Measurements from ENCODE around the gene INSIG1. TPM values are rescaled to one million over a fixed set of nuclear protein-coding genes. Genes with fewer than 3 reads are reported as not detected.

Gene INSIG1
- 36.4 and 46.6 TPM in 2 replicates for total RNA-seq (2014; rRNA removed; shearing (Covaris generic))

DNA sequence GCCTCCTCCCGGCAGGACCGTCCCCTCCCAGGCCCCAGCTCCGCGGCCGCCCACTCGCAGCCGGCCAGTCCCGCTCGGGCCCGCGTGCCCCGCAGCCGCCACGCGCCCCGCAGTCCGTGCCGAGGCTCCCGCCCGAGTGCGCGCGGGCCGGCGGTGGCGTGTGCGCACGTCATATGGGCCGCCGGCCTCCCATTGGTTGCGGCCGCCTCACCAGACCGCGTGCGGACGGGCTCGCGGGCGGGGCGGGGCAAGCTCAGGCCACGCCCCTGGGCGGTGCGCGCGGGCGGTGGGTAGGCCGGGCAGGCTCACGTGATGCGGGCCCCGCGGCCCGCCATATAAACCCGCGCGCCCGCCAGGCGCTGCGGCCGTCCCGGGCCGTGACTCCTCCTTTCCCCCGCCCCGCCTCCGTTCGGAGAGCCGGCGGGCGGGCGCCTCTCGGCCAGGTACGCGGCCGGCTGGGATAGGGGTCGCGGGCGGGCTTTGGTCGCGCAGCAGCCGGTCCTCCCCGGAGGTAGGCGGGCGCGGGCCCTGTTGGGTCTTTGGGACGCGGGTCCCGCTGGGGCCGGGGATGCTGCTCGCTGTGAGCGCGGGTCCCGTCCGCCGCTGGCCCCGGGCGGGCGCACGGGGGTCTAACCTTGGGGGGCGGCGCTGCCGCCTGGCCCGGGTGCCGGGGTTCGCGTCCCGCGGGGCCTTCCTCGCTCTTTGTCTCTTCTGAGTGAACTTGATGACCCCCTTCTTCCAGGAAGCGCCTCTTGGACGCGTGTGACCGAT lies at the start of gene INSIG1:
Gene INSIG1 (plus strand): TSS at position 362 of the 771 bp plus-strand sequence. CDS start 408 bp downstream, at position 770.
- Histone ChIP-seq H3K4me1 (replicated peaks) (peaks cover 27% of the 10 kb centered on the region), H3K9me3 (replicated peaks) (peaks cover 4% of the 10 kb centered on the region), H3K4me3 (peak within 1 kb of the TSS; percentile 81), H3K27ac (peak within 1 kb of the TSS; percentile 91), H3K27me3 (replicated peaks) (no peaks in the 10 kb centered on the region), H3K36me3 (0 out of 2 replicates have a peak, but pooled peaks cover 3% of the 10 kb centered on the region)
- DNase-seq (ENCODE audit: low read depth in 1 of 2, low spot score in 2 of 2), result peak; percentile 85 to 87

DNA sequence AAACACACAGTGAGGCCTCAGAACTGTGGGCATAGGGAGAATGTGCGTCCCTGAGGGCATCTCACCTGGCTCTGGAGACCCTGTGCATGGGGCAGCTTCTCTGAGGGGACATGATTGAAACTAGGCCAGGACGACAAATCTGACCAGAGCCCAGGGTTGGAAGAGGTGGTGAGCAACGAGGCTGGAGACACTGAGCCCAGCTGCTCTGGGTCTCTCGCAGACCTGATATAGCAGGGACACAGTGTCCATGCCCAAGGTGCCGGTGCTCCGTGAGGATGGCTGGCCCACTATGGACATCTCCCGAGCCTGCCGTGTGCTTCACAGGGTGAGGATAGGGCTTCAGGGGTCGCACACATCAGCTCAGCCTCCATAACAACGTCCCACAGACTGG lies 49.3 kb upstream of the INSIG1 start:
- H3K4me3 ChIP-seq, result no peak overlapping the region

GRCh38 chr7:155251831-155252230 lies 45.8 kb upstream of the INSIG1 start:
- no peaks in the 10 kb centered on the region for H3K9me3 ChIP-seq (replicated peaks)
- no peaks in the 10 kb centered on the region for H3K36me3 ChIP-seq
- no peak for DNase-seq (ENCODE audit: low read depth in 1 of 2, low spot score in 2 of 2)
- H3K27ac ChIP-seq, result no peak overlapping the region
- H3K4me3 ChIP-seq, result no peak overlapping the region
- H3K4me1 ChIP-seq (replicated peaks), result no peaks in the 10 kb centered on the region
- H3K27me3 ChIP-seq (replicated peaks), result no peaks in the 10 kb centered on the region

More for the DNA sequence above, 49.3 kb upstream of the INSIG1 start:
- H3K4me1 ChIP-seq (replicated peaks), result no peaks in the 10 kb centered on the region
- DNase-seq (ENCODE audit: low read depth in 1 of 2, low spot score in 2 of 2), result no peak
- no peaks in the 10 kb centered on the region for H3K9me3 ChIP-seq (replicated peaks)
- no peak overlapping the region for H3K27ac ChIP-seq
- no peaks in the 10 kb centered on the region for H3K36me3 ChIP-seq
- H3K27me3 ChIP-seq (replicated peaks), result no peaks in the 10 kb centered on the region

DNA sequence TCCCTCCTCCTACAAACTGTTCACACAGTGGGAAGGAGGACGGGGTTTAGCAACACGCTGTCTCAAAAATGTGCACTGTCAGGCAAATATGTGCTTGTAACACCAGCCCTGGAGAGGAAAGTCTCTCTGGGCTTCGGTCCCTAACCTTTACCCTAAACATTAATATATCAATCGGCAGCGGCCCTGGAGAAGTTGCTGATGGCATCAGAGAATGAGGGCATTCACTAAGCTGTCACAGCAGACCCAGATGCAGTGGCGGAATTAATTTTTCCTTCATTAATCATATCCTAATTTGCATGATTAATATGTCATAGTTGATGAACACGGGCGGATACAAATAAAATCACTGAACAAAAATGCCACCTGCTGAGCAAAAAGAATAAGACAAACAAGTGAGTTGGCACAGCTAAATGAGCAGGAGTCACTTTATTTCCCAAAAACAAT lies 45.2 kb upstream of the INSIG1 start:
- Histone ChIP-seq H3K4me1 (replicated peaks) (no peaks in the 10 kb centered on the region), H3K4me3 (no peak overlapping the region), H3K27me3 (replicated peaks) (no peaks in the 10 kb centered on the region), H3K36me3 (no peaks in the 10 kb centered on the region), H3K27ac (no peak overlapping the region), H3K9me3 (replicated peaks) (no peaks in the 10 kb centered on the region)
- DNase-seq (ENCODE audit: low read depth in 1 of 2, low spot score in 2 of 2), result no peak

GRCh38 chr7:155252892-155253501 lies 44.7 kb upstream of the INSIG1 start:
- Histone ChIP-seq H3K4me1 (replicated peaks) (peaks cover 5% of the 10 kb centered on the region), H3K27ac (no peak overlapping the region), H3K4me3 (no peak overlapping the region), H3K9me3 (replicated peaks) (no peaks in the 10 kb centered on the region), H3K36me3 (no peaks in the 10 kb centered on the region), H3K27me3 (replicated peaks) (no peaks in the 10 kb centered on the region)
- no peak for DNase-seq (ENCODE audit: low read depth in 1 of 2, low spot score in 2 of 2)

DNA sequence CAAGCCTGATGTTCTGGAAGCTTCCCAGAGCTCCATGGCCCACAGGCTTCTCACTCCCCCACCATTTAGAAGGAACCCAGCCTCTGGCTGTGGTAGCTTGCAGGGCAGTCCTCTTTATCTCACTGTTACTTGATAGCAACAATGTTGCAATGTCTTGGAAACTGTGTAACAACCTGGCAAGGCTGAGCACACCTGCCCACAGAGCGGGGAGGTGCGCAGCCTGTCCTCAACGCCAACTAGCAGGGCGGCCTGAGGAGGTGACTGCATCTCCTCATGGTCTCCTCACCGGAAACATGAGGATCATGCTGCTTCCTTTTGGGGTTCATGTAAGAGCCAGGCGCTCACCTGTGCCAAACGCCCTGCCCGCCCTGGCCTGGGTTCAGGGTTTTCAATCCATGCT lies 43.7 kb upstream of the INSIG1 start:
- no peaks in the 10 kb centered on the region for H3K27me3 ChIP-seq (replicated peaks)
- no peaks in the 10 kb centered on the region for H3K9me3 ChIP-seq (replicated peaks)
- no peaks in the 10 kb centered on the region for H3K36me3 ChIP-seq
- no peak for DNase-seq (ENCODE audit: low read depth in 1 of 2, low spot score in 2 of 2)
- no peak overlapping the region for H3K4me3 ChIP-seq
- no peak overlapping the region for H3K27ac ChIP-seq
- H3K4me1 ChIP-seq (replicated peaks), result peaks cover 7% of the 10 kb centered on the region

- Histone ChIP-seq H3K4me3 (no peak overlapping the region), H3K27ac (no peak overlapping the region), H3K27me3 (replicated peaks) (no peaks in the 10 kb centered on the region), H3K9me3 (replicated peaks) (no peaks in the 10 kb centered on the region), H3K4me1 (replicated peaks) (peaks cover 7% of the 10 kb centered on the region), H3K36me3 (no peaks in the 10 kb centered on the region)
- no peak for DNase-seq (ENCODE audit: low read depth in 1 of 2, low spot score in 2 of 2)
These were observed 42.6 kb upstream of the INSIG1 start for GRCh38 chr7:155255071-155255470.

- DNase-seq (ENCODE audit: low read depth in 1 of 2, low spot score in 2 of 2), result no peak
- H3K36me3 ChIP-seq, result no peaks in the 10 kb centered on the region
- no peaks in the 10 kb centered on the region for H3K27me3 ChIP-seq (replicated peaks)
- no peaks in the 10 kb centered on the region for H3K9me3 ChIP-seq (replicated peaks)
- H3K4me3 ChIP-seq, result no peak overlapping the region
- peaks cover 7% of the 10 kb centered on the region for H3K4me1 ChIP-seq (replicated peaks)
- H3K27ac ChIP-seq, result no peak overlapping the region
These were observed 42.1 kb upstream of the INSIG1 start for GRCh38 chr7:155255621-155256020.

- no peak overlapping the region for H3K27ac ChIP-seq
- H3K36me3 ChIP-seq, result no peaks in the 10 kb centered on the region
- H3K27me3 ChIP-seq (replicated peaks), result no peaks in the 10 kb centered on the region
- no peak for DNase-seq (ENCODE audit: low read depth in 1 of 2, low spot score in 2 of 2)
- no peaks in the 10 kb centered on the region for H3K9me3 ChIP-seq (replicated peaks)
- no peak overlapping the region for H3K4me3 ChIP-seq
- H3K4me1 ChIP-seq (replicated peaks), result peaks cover 7% of the 10 kb centered on the region
These were observed 41.5 kb upstream of the INSIG1 start for GRCh38 chr7:155256081-155256760.

DNA sequence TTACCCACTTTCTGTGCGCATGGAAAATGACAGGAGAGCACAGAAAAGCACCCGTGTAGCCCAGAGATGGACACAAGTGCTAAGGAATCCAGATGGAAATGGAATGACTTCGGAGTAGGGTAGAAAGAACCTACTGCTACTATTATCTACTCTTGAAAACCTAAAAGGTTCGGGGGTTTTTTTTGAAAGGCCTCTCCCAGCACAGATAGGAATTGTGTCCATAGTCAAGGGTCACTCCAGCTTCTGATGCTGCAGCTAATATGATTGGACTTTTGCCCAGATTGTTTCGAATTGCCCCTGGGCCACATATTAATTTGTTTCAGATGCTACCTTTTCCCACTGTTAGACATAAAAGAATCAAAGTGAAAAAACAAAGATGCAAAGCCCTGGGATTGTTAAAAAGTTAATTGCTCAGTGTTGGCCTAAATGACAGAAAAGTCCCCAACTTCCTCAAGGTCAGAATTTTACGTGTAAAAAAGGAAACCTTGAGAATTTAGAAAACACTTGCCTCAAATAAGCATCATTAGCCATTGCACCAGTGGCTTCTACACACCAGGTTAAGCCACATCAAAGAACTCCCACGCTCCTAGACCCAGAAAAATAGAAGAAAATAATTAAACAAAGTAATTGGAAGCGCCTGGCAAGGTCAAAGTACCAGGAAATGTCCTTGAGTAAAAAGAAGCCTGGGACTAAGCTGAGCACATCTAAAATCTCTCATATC lies 40.8 kb upstream of the INSIG1 start:
- Histone ChIP-seq H3K4me3 (no peak overlapping the region), H3K36me3 (no peaks in the 10 kb centered on the region), H3K9me3 (replicated peaks) (no peaks in the 10 kb centered on the region), H3K27me3 (replicated peaks) (no peaks in the 10 kb centered on the region), H3K27ac (no peak overlapping the region), H3K4me1 (replicated peaks) (peaks cover 7% of the 10 kb centered on the region)
- no peak for DNase-seq (ENCODE audit: low read depth in 1 of 2, low spot score in 2 of 2)

- Histone ChIP-seq H3K4me3 (no peak overlapping the region), H3K9me3 (replicated peaks) (no peaks in the 10 kb centered on the region), H3K27ac (no peak overlapping the region), H3K36me3 (no peaks in the 10 kb centered on the region), H3K4me1 (replicated peaks) (peaks cover 7% of the 10 kb centered on the region), H3K27me3 (replicated peaks) (no peaks in the 10 kb centered on the region)
- DNase-seq (ENCODE audit: low read depth in 1 of 2, low spot score in 2 of 2), result no peak
These were observed 40.0 kb upstream of the INSIG1 start for GRCh38 chr7:155257482-155258225.

DNA sequence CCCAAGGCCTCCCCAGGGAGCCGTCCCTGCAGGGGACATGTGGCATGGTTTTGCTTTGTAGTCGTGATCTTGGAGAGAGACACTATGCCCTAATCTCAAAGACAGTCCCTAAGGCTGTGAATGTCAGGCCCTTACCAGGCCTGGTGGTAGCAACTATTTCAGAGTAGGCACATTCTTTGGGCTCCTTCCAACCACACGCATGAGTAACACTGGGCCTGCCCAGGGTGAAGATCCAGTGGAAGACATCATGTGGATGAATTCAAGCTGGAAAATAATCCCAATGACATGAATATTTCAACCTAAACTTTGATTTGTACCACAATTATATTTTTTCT lies 39.5 kb upstream of the INSIG1 start:
- no peaks in the 10 kb centered on the region for H3K9me3 ChIP-seq (replicated peaks)
- H3K4me1 ChIP-seq (replicated peaks), result peaks cover 7% of the 10 kb centered on the region
- peak; percentile 23 to 62 for DNase-seq (ENCODE audit: low read depth in 1 of 2, low spot score in 2 of 2)
- no peaks in the 10 kb centered on the region for H3K36me3 ChIP-seq
- H3K4me3 ChIP-seq, result no peak overlapping the region
- H3K27ac ChIP-seq, result no peak overlapping the region
- no peaks in the 10 kb centered on the region for H3K27me3 ChIP-seq (replicated peaks)

GRCh38 chr7:155259866-155260497 lies 37.7 kb upstream of the INSIG1 start:
- Histone ChIP-seq H3K27ac (no peak overlapping the region), H3K9me3 (replicated peaks) (no peaks in the 10 kb centered on the region), H3K4me1 (replicated peaks) (peaks cover 7% of the 10 kb centered on the region), H3K36me3 (no peaks in the 10 kb centered on the region), H3K4me3 (no peak overlapping the region), H3K27me3 (replicated peaks) (no peaks in the 10 kb centered on the region)
- no peak for DNase-seq (ENCODE audit: low read depth in 1 of 2, low spot score in 2 of 2)

Data from SJSA1 (cell line).